ENCODE results near the gene DMBX1.
A peak's percentile ranks its signal among the peaks of the same experiment; 100 is the strongest.

DMBX1 gene

GRCh38 chr1:46461017-46461808 lies 28.4 kb upstream of the DMBX1 start:
- DNase-seq, result no peak

- DNase-seq, result no peak
These were observed 27.7 kb upstream of the DMBX1 start for GRCh38 chr1:46461809-46462448.

GRCh38 chr1:46464013-46464548 lies 25.6 kb upstream of the DMBX1 start:
- DNase-seq, result no peak

GRCh38 chr1:46464915-46465314 lies 24.7 kb upstream of the DMBX1 start:
- DNase-seq, result no peak

GRCh38 chr1:46465981-46466476 lies 23.6 kb upstream of the DMBX1 start:
- DNase-seq, result no peak

GRCh38 chr1:46466477-46467182 lies 23.0 kb upstream of the DMBX1 start:
- no peak for DNase-seq

GRCh38 chr1:46467183-46467504 lies 22.5 kb upstream of the DMBX1 start:
- DNase-seq, result no peak

- no peak for DNase-seq
These were observed 19.8 kb upstream of the DMBX1 start for GRCh38 chr1:46469881-46470280.

- DNase-seq, result no peak
These were observed 17.7 kb upstream of the DMBX1 start for GRCh38 chr1:46471848-46472492.

GRCh38 chr1:46472498-46473181 lies 17.0 kb upstream of the DMBX1 start:
- no peak for DNase-seq

- no peak for DNase-seq
These were observed 15.6 kb upstream of the DMBX1 start for GRCh38 chr1:46473991-46474390.

- no peak for DNase-seq
These were observed 15.1 kb upstream of the DMBX1 start for GRCh38 chr1:46474570-46474969.

GRCh38 chr1:46476673-46477072 lies 13.0 kb upstream of the DMBX1 start:
- no peak for DNase-seq

- peak; percentile 81 for DNase-seq
These were observed 12.3 kb upstream of the DMBX1 start for GRCh38 chr1:46477153-46477929.

GRCh38 chr1:46478721-46479485 lies 10.7 kb upstream of the DMBX1 start:
- DNase-seq, result no peak

- DNase-seq, result no peak
These were observed 9.8 kb upstream of the DMBX1 start for GRCh38 chr1:46479744-46480350.

- no peak for DNase-seq
These were observed 8.5 kb upstream of the DMBX1 start for GRCh38 chr1:46480959-46481646.

- DNase-seq, result no peak
These were observed 7.7 kb upstream of the DMBX1 start for GRCh38 chr1:46481961-46482360.

- DNase-seq, result no peak
These were observed 6.0 kb upstream of the DMBX1 start for GRCh38 chr1:46483589-46483988.

Data from femur (tissue), 1 donor.